H1 (cell line): ENCODE measurements around the gene SH2D5.

Source experiments
- JUN ChIP-seq: IDR thresholded peaks from 2 replicates; pipeline ENCODE4 v1.6.1; 2011; ENCODE audit warnings: low read depth, mild to moderate bottlenecking, improper control_type of control experiment, low read length
- SP1 ChIP-seq: IDR thresholded peaks from 2 replicates; pipeline ENCODE4 v1.6.1; 2011; ENCODE audit warnings: low read depth, low read length
- TF ChIP-seq, protein P1 (sequence below), 3 experiments: IDR thresholded peaks; 1 replicate in 2 of 3; 2 replicates in 1 of 3; pipeline versions ENCODE4 v1.5.1 to v1.6.1; 2011; ENCODE audit warnings: low read length in 3 of 3, mild to moderate bottlenecking in 3 of 3, inconsistent platforms in 2 of 3, low read depth in 1 of 3, moderate library complexity in 1 of 3; ENCODE audit not compliant: insufficient read depth in 1 of 3; ENCODE audit errors: control extremely low read depth in 1 of 3

GRCh38 chr1:20724364-20725188 is 7.9 kb downstream of the SH2D5 start:
- TF ChIP-seq JUN (no peak), SP1 (no peak)
- TF ChIP-seq, protein P1, sequence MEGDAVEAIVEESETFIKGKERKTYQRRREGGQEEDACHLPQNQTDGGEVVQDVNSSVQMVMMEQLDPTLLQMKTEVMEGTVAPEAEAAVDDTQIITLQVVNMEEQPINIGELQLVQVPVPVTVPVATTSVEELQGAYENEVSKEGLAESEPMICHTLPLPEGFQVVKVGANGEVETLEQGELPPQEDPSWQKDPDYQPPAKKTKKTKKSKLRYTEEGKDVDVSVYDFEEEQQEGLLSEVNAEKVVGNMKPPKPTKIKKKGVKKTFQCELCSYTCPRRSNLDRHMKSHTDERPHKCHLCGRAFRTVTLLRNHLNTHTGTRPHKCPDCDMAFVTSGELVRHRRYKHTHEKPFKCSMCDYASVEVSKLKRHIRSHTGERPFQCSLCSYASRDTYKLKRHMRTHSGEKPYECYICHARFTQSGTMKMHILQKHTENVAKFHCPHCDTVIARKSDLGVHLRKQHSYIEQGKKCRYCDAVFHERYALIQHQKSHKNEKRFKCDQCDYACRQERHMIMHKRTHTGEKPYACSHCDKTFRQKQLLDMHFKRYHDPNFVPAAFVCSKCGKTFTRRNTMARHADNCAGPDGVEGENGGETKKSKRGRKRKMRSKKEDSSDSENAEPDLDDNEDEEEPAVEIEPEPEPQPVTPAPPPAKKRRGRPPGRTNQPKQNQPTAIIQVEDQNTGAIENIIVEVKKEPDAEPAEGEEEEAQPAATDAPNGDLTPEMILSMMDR (IDR thresholded peaks at IDR 0.05; ENCODE audit: control extremely low read depth in 1 of 3, insufficient read depth in 1 of 3, low read depth in 1 of 3, low read length in 3 of 3), result no peak
